Measurements from ENCODE around the gene SUSD4. TPM values are rescaled to one million over a fixed set of nuclear protein-coding genes. Genes with fewer than 3 reads are reported as not detected.

SUSD4 gene
- total RNA-seq, 4 donors from 2014 or later: 0.24 to 3.2 (median 0.90) TPM

DNA sequence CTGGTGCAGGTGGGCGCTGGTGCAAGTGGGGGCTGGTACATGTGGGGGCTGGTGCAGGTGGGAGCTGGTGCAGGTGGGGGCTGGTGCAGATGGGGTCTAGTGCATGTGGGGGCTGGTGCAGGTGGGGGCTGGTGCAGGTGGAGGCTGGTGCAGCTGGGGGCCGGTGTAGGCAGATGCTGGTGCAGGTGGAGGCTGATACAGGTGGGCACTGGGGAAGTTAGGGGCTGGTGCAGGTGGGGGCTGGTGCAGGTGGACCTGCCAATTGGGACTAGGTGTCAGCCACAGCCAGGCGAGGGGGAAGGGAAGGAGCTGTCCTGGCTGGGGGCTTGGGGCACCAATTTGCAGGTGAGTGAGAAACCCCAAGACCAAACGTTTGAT, 174.5 kb downstream of the SUSD4 start:
- no peak for ATAC-seq (ENCODE audit: low FRiP score)
- TF ChIP-seq, protein P1, sequence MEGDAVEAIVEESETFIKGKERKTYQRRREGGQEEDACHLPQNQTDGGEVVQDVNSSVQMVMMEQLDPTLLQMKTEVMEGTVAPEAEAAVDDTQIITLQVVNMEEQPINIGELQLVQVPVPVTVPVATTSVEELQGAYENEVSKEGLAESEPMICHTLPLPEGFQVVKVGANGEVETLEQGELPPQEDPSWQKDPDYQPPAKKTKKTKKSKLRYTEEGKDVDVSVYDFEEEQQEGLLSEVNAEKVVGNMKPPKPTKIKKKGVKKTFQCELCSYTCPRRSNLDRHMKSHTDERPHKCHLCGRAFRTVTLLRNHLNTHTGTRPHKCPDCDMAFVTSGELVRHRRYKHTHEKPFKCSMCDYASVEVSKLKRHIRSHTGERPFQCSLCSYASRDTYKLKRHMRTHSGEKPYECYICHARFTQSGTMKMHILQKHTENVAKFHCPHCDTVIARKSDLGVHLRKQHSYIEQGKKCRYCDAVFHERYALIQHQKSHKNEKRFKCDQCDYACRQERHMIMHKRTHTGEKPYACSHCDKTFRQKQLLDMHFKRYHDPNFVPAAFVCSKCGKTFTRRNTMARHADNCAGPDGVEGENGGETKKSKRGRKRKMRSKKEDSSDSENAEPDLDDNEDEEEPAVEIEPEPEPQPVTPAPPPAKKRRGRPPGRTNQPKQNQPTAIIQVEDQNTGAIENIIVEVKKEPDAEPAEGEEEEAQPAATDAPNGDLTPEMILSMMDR (IDR thresholded peaks at IDR 0.05): no peak
- no peak for DNase-seq (ENCODE audit: low spot score)

DNA sequence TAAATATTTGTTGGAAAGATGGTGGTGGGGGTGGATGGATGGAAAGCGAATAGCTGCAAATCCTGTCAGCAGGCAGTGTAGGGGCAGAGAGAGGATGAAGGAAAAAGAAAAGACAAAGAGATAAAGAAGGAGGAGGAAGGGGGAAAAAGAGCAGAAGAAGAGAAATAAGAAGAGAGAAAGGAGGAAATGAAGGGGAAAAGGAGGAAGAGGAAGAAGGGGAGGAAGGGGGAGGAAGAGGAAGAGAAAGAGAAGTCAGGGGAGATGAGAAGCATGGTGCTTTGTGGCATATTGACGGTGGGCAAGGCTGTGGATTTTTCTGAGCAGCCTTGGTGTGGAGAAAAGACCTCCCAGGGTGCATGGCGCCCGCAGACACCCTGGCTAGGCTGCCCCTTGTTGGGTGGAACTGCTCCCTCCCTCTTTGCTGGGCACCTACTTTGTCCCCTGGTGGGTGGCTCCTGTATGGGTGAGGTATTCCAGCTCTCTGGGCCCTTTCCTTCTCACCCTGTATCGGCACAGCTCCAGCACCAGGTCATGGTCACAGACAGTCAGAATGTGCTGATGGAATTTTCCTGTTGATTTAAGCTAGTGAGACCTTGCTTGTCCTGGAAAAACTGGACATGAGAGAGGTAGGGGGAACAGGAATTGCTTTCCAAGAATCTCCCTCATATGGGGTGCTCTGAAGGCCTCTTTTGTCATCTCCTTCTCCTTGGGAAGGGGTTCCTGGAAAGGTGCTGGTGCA, 175.2 kb downstream of the SUSD4 start:
- ATAC-seq (ENCODE audit: low FRiP score) (no peak), DNase-seq (ENCODE audit: low spot score) (no peak)
- TF ChIP-seq, protein P1 (IDR thresholded peaks at IDR 0.05): no peak

DNA sequence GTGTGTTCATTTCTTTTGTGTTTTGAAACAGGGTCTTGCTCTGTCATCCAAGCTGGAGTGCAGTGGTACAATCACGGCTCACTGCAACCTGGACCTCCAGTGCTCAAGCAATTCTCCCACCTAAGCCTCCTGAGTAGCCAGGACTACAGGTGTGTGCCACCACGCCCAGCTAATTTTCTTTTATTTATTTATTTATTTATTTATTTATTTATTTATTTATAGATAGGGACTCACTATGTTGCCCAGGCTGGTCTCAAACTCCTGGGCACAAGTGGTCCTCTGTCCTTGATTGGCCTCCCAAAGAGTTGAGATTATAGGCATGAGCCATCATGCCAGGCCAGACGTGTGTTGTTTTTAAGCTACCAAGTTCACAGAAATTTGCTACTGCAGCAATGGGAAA, 177.2 kb downstream of the SUSD4 start:
- DNase-seq (ENCODE audit: low spot score): no peak
- ATAC-seq (ENCODE audit: low FRiP score): no peak
- TF ChIP-seq, protein P1 (IDR thresholded peaks at IDR 0.05): no peak

DNA sequence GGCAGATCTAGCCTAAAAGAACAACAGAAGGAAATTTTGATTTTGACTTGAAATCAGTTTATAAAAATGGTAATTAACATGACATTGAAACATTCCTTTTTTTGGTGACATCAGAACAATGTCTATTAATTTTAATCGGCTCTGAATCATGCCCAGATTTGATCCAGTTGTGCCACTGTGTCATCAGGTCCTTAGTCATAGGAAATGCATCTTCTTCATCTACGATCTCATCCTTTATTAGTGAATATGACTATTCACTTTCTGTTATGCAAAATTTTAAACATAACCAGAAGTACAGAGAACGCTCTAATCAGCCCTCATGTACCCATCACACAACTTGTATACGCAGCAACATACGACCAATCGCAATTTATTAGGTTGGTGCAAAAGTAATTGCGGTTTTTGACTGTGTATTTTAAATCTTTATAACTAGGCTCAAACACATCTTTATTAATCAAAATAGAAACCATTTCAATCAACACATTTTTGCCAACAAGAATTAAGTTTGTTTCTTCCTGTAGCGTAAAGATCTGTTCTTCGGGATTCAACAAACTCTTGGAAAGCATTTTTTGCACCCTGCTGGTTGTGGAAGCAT, 180.6 kb downstream of the SUSD4 start:
- no peak for DNase-seq (ENCODE audit: low spot score)
- no peak for ATAC-seq (ENCODE audit: low FRiP score)
- TF ChIP-seq, protein P1 (IDR thresholded peaks at IDR 0.05): no peak

DNA sequence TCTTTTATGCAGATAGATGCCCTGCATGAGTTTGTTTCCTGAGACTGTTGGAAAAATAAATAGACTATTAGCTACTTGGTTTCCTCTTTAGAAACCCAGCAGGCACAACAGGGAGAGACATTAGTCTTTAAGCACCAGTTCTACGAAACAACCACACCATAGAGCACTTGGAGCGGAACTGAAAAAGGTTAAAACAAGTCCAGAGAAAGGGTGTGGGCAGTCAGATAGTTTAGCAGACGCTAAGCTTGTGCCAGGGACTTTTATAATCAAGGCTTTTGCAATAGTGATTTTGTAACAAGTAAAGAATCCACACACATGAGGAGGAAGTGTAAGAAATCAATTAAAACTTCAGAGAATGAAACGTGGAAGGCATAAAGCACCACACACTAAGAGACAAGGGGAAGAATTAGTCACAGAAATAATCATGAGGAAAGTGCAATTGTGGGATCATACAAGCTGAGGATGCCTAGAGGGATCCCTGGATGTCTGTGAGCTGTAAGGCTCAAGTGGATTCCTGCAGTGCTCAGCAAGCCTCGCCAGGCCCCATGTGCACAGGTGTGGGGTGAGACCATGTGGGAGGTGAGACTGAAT, 183.2 kb downstream of the SUSD4 start:
- ATAC-seq (ENCODE audit: low FRiP score) (peak; percentile 98), DNase-seq (ENCODE audit: low spot score) (no peak)
- TF ChIP-seq, protein P1 (IDR thresholded peaks at IDR 0.05): no peak

DNA sequence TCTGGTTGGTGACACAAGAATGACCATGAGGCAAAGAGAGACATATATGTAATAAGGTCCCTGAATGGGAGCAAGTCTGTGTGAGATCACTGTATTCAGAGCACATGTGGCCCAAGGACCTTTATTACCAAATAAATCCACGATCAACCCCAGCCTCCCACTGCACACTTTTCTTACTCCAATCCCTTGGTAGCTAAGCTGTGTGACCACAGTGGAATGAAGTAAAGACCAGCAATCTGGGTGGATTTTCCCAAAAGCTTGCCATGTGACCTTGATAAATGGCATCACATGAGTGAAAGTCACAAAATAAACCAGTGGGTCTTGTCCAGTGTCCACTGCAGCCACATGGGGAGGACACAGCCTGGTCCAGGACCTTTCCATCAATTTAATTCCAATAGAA, 184.2 kb downstream of the SUSD4 start:
- ATAC-seq (ENCODE audit: low FRiP score) (no peak), DNase-seq (ENCODE audit: low spot score) (no peak)
- TF ChIP-seq, protein P1 (IDR thresholded peaks at IDR 0.05): no peak

All from omental fat pad (tissue), 4 donors.